NCI-H2081 treated with DMSO at 0.1 percent for 48 hours (cell line): ENCODE data around the gene PKD1L1.

Source experiments
- DNase-seq: peaks from one replicate; lab custom pipeline; 2025; lab: John Stamatoyannopoulos, UW

PKD1L1 gene

DNA sequence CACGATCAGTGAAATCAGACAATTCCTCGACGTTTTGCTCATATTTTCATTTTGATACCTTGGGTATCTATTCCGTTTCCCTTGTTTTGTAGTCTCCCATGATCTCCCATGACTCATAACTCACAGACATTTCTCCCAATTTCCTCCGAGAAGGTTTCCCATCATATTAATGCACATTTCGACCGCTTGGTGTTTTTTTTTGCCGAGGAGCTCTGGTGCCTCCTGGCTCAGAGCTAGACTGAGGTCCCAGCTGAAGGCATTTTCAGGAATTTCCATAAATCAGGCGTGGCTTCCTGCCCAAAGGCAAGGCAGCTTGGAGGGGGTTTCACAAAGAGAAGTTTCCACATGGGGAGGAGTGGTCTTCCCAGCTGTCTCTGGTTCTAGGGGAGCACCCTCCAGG is 218.1 kb downstream of the PKD1L1 start:
- no peak for DNase-seq

DNA sequence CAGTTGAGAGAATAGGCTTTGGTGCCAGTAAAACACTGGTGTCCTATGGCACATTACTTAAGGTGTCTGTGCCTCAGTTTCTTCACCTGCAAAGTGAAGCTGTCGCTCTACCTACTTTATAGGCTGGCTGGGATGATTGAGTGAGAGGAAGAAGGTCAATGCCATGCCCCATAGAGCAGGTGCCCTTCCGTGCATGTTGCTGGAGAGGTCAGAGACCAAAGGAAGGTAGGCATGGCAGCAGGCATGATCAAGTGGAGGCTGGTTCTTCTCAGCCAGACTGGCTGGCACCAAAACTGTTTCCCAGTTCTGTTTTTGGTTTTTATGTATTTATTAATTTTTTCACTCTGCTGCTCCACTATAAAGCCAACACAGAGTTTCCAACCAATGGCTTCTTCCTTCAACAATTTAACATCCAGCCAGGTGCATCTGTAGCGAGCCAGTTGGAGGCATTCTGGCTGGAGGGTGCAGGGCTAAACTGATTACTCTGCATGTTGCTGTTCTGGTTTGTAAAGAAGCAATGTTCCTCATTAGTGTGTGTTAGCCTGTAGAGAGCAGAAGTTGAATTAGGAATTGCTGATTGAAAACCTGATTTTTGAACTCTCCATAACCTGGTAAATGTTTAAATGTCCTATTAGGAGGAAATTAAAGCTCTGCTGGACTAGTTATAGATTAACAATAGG is 222.1 kb downstream of the PKD1L1 start:
- no peak for DNase-seq

DNA sequence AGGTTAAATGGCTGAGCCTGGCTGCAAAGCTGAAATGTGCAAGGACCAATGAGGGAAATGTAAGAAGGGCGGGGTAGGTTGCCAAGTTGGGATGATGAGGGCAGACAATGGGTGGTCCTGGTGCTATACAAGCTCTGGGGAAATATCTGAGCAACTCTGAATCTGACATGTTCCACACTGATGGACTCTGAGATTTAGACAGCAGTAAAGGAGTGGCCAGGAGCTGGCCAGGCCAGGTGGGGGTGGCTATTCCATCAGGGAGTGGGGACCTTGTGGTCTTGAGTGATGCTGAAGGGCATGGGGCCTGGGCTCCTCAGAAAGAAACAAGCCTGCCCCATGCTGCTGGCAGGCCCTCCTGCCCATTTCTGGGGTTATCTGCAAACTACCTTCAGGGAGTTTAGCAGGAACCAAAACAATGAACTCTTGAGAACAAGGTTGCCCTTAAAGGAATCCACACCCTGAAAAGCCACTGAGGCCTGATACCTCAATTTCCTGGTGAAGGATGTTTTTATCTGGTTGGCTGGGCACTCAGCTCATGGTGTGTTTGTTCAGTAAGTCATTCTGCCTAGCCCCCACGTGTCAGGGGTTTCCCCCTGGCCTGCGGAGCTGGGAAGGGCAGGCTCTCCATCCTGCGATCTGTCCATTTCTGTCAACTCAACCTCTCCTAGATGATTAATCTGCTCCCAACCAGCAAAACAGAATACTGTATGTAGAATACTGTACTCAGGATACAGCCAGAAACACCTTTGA is 223.1 kb downstream of the PKD1L1 start:
- no peak for DNase-seq
